Transverse colon (tissue), 3 donors: ENCODE measurements around the gene ZNF341.
A peak's percentile ranks its signal among the peaks of the same experiment; 100 is the strongest.

ENCODE experiments used
- POLR2A ChIP-seq: fragments of 450-650 bp; IDR thresholded peaks from one replicate; pipeline ENCODE4 v1.6.1; 2016; ENCODE audit warnings: antibody characterized with exemption, mild to moderate bottlenecking, moderate library complexity
- TF ChIP-seq, protein P1 (sequence below), 5 experiments: fragments of 200-600 bp in 3 of 5; fragments of 450-650 bp in 2 of 5; sonication (generic) in 3 of 5; IDR thresholded peaks; 1 replicate in 2 of 5; 2 replicates in 3 of 5; pipeline ENCODE4 v1.5.1; 2016 to 2017; ENCODE audit warnings: antibody characterized with exemption in 5 of 5, inconsistent platforms in 3 of 5, mild to moderate bottlenecking in 2 of 5, moderate library complexity in 1 of 5

DNA sequence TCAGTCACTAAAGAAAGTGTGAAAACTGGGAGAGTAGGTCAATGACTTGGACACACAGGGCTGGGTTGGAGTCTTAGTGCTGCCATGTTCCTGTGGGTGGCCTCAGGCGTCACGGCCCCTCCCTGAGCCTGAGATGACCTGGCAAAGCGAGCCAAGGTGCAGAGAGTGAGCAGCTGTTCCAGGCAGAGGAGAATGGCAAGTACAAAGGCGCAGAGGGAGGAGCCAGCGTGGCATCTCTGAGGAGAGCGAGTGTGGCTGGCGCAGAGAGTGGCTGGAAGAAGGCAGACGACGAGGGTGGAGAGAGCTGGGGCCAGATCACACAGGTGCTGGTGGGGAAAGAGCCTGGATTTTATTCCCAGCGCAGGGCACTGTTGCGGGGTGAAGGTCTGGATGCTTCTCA lies 58.8 kb downstream of the ZNF341 start:
- TF ChIP-seq POLR2A, result peak; percentile 47
- TF ChIP-seq, protein P1, sequence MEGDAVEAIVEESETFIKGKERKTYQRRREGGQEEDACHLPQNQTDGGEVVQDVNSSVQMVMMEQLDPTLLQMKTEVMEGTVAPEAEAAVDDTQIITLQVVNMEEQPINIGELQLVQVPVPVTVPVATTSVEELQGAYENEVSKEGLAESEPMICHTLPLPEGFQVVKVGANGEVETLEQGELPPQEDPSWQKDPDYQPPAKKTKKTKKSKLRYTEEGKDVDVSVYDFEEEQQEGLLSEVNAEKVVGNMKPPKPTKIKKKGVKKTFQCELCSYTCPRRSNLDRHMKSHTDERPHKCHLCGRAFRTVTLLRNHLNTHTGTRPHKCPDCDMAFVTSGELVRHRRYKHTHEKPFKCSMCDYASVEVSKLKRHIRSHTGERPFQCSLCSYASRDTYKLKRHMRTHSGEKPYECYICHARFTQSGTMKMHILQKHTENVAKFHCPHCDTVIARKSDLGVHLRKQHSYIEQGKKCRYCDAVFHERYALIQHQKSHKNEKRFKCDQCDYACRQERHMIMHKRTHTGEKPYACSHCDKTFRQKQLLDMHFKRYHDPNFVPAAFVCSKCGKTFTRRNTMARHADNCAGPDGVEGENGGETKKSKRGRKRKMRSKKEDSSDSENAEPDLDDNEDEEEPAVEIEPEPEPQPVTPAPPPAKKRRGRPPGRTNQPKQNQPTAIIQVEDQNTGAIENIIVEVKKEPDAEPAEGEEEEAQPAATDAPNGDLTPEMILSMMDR (IDR thresholded peaks at IDR 0.05), result no peak
